HG02610 (cell line): ENCODE results near the gene LENG8.
"Not testable (repeated sequence)": the region's sequence is repeated elsewhere in the genome, so short reads cannot be mapped to it uniquely, and the experiment has no call there.

ENCODE experiments used
- ATAC-seq: cut with Tn5 transposase; IDR thresholded peaks from one replicate; pipeline ENCODE4 v1.9.1; 2021; ENCODE audit warnings: mild to moderate bottlenecking, moderate library complexity; ENCODE audit not compliant: unreplicated experiment

Gene LENG8

GRCh38 chr19:54509200-54509940, 60.4 kb downstream of the LENG8 start:
- not testable (repeated sequence) for ATAC-seq
